KG1 (cell line): ENCODE measurements around the gene PDE8A.
"Not testable (repeated sequence)": the region's sequence is repeated elsewhere in the genome, so short reads cannot be mapped to it uniquely, and the experiment has no call there.

ENCODE experiments used
- DNase-seq: peaks from one replicate; lab custom pipeline; 2025; lab: John Stamatoyannopoulos, UW

PDE8A gene

GRCh38 chr15:84988909-84989644, 7.4 kb downstream of the PDE8A start:
- DNase-seq = no peak

- DNase-seq = no peak
These were observed 8.9 kb downstream of the PDE8A start for GRCh38 chr15:84990507-84990906.

GRCh38 chr15:84991014-84991712, 9.5 kb downstream of the PDE8A start:
- DNase-seq = no peak

- no peak for DNase-seq
These were observed 10.7 kb downstream of the PDE8A start for GRCh38 chr15:84992157-84992944.

- DNase-seq = no peak
These were observed 14.4 kb downstream of the PDE8A start for GRCh38 chr15:84996055-84996454.

GRCh38 chr15:84996714-84997113, 15.1 kb downstream of the PDE8A start:
- not testable (repeated sequence) for DNase-seq

- not testable (repeated sequence) for DNase-seq
These were observed 15.6 kb downstream of the PDE8A start for GRCh38 chr15:84997214-84997613.

GRCh38 chr15:85000189-85000864, 18.7 kb downstream of the PDE8A start:
- no peak for DNase-seq

- DNase-seq = no peak
These were observed 19.3 kb downstream of the PDE8A start for GRCh38 chr15:85000937-85001336.

- no peak for DNase-seq
These were observed 20.9 kb downstream of the PDE8A start for GRCh38 chr15:85002517-85002916.

- DNase-seq = no peak
These were observed 22.1 kb downstream of the PDE8A start for GRCh38 chr15:85003593-85004312.

- no peak for DNase-seq
These were observed 22.9 kb downstream of the PDE8A start for GRCh38 chr15:85004550-85004949.

GRCh38 chr15:85005319-85005718, 23.7 kb downstream of the PDE8A start:
- no peak for DNase-seq

GRCh38 chr15:85005746-85006145, 24.1 kb downstream of the PDE8A start:
- DNase-seq = no peak

GRCh38 chr15:85006201-85006600, 24.5 kb downstream of the PDE8A start:
- no peak for DNase-seq

- DNase-seq = no peak
These were observed 25.0 kb downstream of the PDE8A start for GRCh38 chr15:85006655-85007054.

- DNase-seq = no peak
These were observed 25.5 kb downstream of the PDE8A start for GRCh38 chr15:85007137-85007536.

- no peak for DNase-seq
These were observed 26.2 kb downstream of the PDE8A start for GRCh38 chr15:85007741-85008397.

- no peak for DNase-seq
These were observed 27.0 kb downstream of the PDE8A start for GRCh38 chr15:85008474-85009260.

GRCh38 chr15:85009435-85009834, 27.8 kb downstream of the PDE8A start:
- no peak for DNase-seq
